AG08396 (cell line): ENCODE data around the gene SLC9A9.
A peak's percentile ranks its signal among the peaks of the same experiment; 100 is the strongest.
"Not testable (repeated sequence)": the region's sequence is repeated elsewhere in the genome, so short reads cannot be mapped to it uniquely, and the experiment has no call there.

Experiments used
- DNase-seq: peaks from one replicate; pipeline ENCODE4 v3.0.0; 2012; ENCODE audit warnings: low spot score, mixed read lengths

The SLC9A9 gene

GRCh38 chr3:143551761-143552160 lies 296.5 kb downstream of the SLC9A9 start:
- no peak for DNase-seq

GRCh38 chr3:143548861-143549497 lies 299.3 kb downstream of the SLC9A9 start:
- DNase-seq: no peak

GRCh38 chr3:143548393-143548792 lies 299.9 kb downstream of the SLC9A9 start:
- DNase-seq: no peak

- DNase-seq: peak; percentile 10
These were observed 309.7 kb downstream of the SLC9A9 start for GRCh38 chr3:143538577-143538981.

GRCh38 chr3:143538061-143538460 lies 310.2 kb downstream of the SLC9A9 start:
- no peak for DNase-seq

- DNase-seq: peak; percentile 30
These were observed 311.3 kb downstream of the SLC9A9 start for GRCh38 chr3:143536817-143537535.

- DNase-seq: no peak
These were observed 312.1 kb downstream of the SLC9A9 start for GRCh38 chr3:143535994-143536784.

GRCh38 chr3:143533391-143533790 lies 314.9 kb downstream of the SLC9A9 start:
- DNase-seq: no peak

GRCh38 chr3:143532091-143532490 lies 316.2 kb downstream of the SLC9A9 start:
- DNase-seq: no peak

GRCh38 chr3:143531101-143531500 lies 317.2 kb downstream of the SLC9A9 start:
- DNase-seq: no peak

GRCh38 chr3:143529798-143530197 lies 318.5 kb downstream of the SLC9A9 start:
- DNase-seq: no peak

GRCh38 chr3:143529018-143529478 lies 319.2 kb downstream of the SLC9A9 start:
- no peak for DNase-seq

- peak; percentile 9 for DNase-seq
These were observed 322.2 kb downstream of the SLC9A9 start for GRCh38 chr3:143526011-143526545.

GRCh38 chr3:143525408-143525807 lies 322.9 kb downstream of the SLC9A9 start:
- peak; percentile 12 for DNase-seq

GRCh38 chr3:143521803-143522202 lies 326.5 kb downstream of the SLC9A9 start:
- DNase-seq: no peak

GRCh38 chr3:143517131-143517530 lies 331.1 kb downstream of the SLC9A9 start:
- DNase-seq: not testable (repeated sequence)

- no peak for DNase-seq
These were observed 333.4 kb downstream of the SLC9A9 start for GRCh38 chr3:143514874-143515273.

- no peak for DNase-seq
These were observed 334.2 kb downstream of the SLC9A9 start for GRCh38 chr3:143514109-143514508.

- DNase-seq: no peak
These were observed 336.9 kb downstream of the SLC9A9 start for GRCh38 chr3:143511174-143511879.

GRCh38 chr3:143510601-143511000 lies 337.7 kb downstream of the SLC9A9 start:
- DNase-seq: no peak

GRCh38 chr3:143507735-143508580 lies 340.3 kb downstream of the SLC9A9 start:
- peak; percentile 56 for DNase-seq
